Parathyroid adenoma (tissue), 2 donors: ENCODE data around the gene HRH2.
"Not testable (repeated sequence)": the region's sequence is repeated elsewhere in the genome, so short reads cannot be mapped to it uniquely, and the experiment has no call there.

ENCODE experiments used
- H2AFZ ChIP-seq: fragments of 300-600 bp; sonication (generic); one replicate; pipeline ENCODE4 v1.7.0; 2017; ENCODE audit warnings: antibody characterized with exemption, mild to moderate bottlenecking
- H3K27ac ChIP-seq: fragments of 300-600 bp; sonication (generic); one replicate; pipeline ENCODE4 v1.7.0; 2017
- H3K27me3 ChIP-seq: fragments of 300-600 bp; sonication (generic); one replicate; pipeline ENCODE4 v1.7.0; 2017; ENCODE audit warnings: low read length; ENCODE audit not compliant: control insufficient read depth, insufficient read depth
- H3K36me3 ChIP-seq: fragments of 300-600 bp; sonication (generic); one replicate; pipeline ENCODE4 v1.7.0; 2017; ENCODE audit warnings: low read length; ENCODE audit not compliant: control insufficient read depth, insufficient read depth
- H3K4me1 ChIP-seq: fragments of 300-600 bp; sonication (generic); one replicate; pipeline ENCODE4 v1.7.0; 2017; ENCODE audit warnings: control low read depth
- H3K4me2 ChIP-seq: fragments of 300-600 bp; sonication (generic); one replicate; pipeline ENCODE4 v1.7.0; 2017; ENCODE audit warnings: low read length
- H3K4me3 ChIP-seq: fragments of 300-600 bp; sonication (generic); one replicate; pipeline ENCODE4 v1.7.0; 2017; ENCODE audit warnings: low read depth, low read length
- H3K79me2 ChIP-seq: fragments of 300-600 bp; sonication (generic); one replicate; pipeline ENCODE4 v1.7.0; 2017; ENCODE audit warnings: control low read depth
- H3K9ac ChIP-seq: fragments of 300-600 bp; sonication (generic); one replicate; pipeline ENCODE4 v1.7.0; 2017; ENCODE audit warnings: mild to moderate bottlenecking
- H3K9me3 ChIP-seq: fragments of 300-600 bp; sonication (generic); one replicate; pipeline ENCODE4 v1.7.0; 2017; ENCODE audit warnings: low read length; ENCODE audit not compliant: control insufficient read depth
- CTCF ChIP-seq: fragments of 300-600 bp; sonication (generic); IDR thresholded peaks from one replicate; pipeline ENCODE4 v1.7.0; 2017; ENCODE audit warnings: antibody characterized with exemption, mild to moderate bottlenecking
- donor health status: primary hyperparathyroidism.

HRH2 gene

GRCh38 chr5:175714479-175715085, 56.7 kb downstream of the HRH2 start:
- Histone ChIP-seq H3K9me3 (no peaks in the 10 kb centered on the region), H3K27me3 (no peaks in the 10 kb centered on the region), H3K9ac (no peak overlapping the region), H3K36me3 (no peaks in the 10 kb centered on the region), H3K4me2 (no peak overlapping the region), H2AFZ (no peak overlapping the region), H3K27ac (no peak overlapping the region), H3K4me3 (no peak overlapping the region), H3K79me2 (no peaks in the 10 kb centered on the region), H3K4me1 (peaks cover 3% of the 10 kb centered on the region)
- no peak for TF ChIP-seq CTCF

GRCh38 chr5:175715627-175716522, 58.0 kb downstream of the HRH2 start:
- Histone ChIP-seq H3K4me3 (no peak overlapping the region), H3K36me3 (no peaks in the 10 kb centered on the region), H2AFZ (no peak overlapping the region), H3K27me3 (no peaks in the 10 kb centered on the region), H3K4me1 (no peaks in the 10 kb centered on the region), H3K4me2 (no peak overlapping the region), H3K9me3 (no peaks in the 10 kb centered on the region), H3K27ac (no peak overlapping the region), H3K9ac (no peak overlapping the region), H3K79me2 (no peaks in the 10 kb centered on the region)
- no peak for TF ChIP-seq CTCF

- H3K4me2 ChIP-seq, result no peak overlapping the region
- no peak overlapping the region for H3K4me3 ChIP-seq
- no peaks in the 10 kb centered on the region for H3K4me1 ChIP-seq
- TF ChIP-seq CTCF, result no peak
- H2AFZ ChIP-seq, result no peak overlapping the region
- no peaks in the 10 kb centered on the region for H3K79me2 ChIP-seq
- no peak overlapping the region for H3K9ac ChIP-seq
- no peaks in the 10 kb centered on the region for H3K27me3 ChIP-seq
- H3K36me3 ChIP-seq, result no peaks in the 10 kb centered on the region
- no peaks in the 10 kb centered on the region for H3K9me3 ChIP-seq
- H3K27ac ChIP-seq, result no peak overlapping the region
Measured at GRCh38 chr5:175717837-175718236, 60.0 kb downstream of the HRH2 start.

- no peak overlapping the region for H3K27ac ChIP-seq
- no peak overlapping the region for H3K4me3 ChIP-seq
- peak; percentile 92 for TF ChIP-seq CTCF
- no peaks in the 10 kb centered on the region for H3K4me1 ChIP-seq
- no peak overlapping the region for H3K9ac ChIP-seq
- no peaks in the 10 kb centered on the region for H3K9me3 ChIP-seq
- H3K27me3 ChIP-seq, result no peaks in the 10 kb centered on the region
- no peaks in the 10 kb centered on the region for H3K79me2 ChIP-seq
- H2AFZ ChIP-seq, result no peak overlapping the region
- no peaks in the 10 kb centered on the region for H3K36me3 ChIP-seq
- no peak overlapping the region for H3K4me2 ChIP-seq
Measured at GRCh38 chr5:175718401-175719108, 60.7 kb downstream of the HRH2 start.

- not testable (repeated sequence) for H3K27ac ChIP-seq, H3K4me1 ChIP-seq, H3K9me3 ChIP-seq, H3K4me3 ChIP-seq, H3K36me3 ChIP-seq, H2AFZ ChIP-seq, H3K9ac ChIP-seq, H3K27me3 ChIP-seq, H3K4me2 ChIP-seq, H3K79me2 ChIP-seq
Measured at GRCh38 chr5:175719109-175719432, 61.2 kb downstream of the HRH2 start.
